HepG2 (cell line): ENCODE data around the gene TMEM45A. TPM values are rescaled to one million over a fixed set of nuclear protein-coding genes. Genes with fewer than 3 reads are reported as not detected.

ENCODE experiments used
- ATAC-seq: fragments of 200-7000 bp; cut with Tn5 transposase; 3 replicates; pipeline ENCODE4 v1.9.1; 2020; ENCODE audit warnings: mild to moderate bottlenecking, moderate library complexity
- BruUV-seq: library from RNA; stranded (reverse); fragments of 400-500 nt; replicated peaks from 2 replicates; lab custom pipeline; 2021; lab: Mats Ljungman, UMichigan
- CTCF ChIA-PET: fragments of 300-600 bp; formaldehyde crosslinking; extraction: SDS; loops from one replicate; lab custom pipeline; 2021; ENCODE audit warnings: low total read pairs, inconsistent platforms, low intra/inter-chr PET ratio; lab: Yijun Ruan, JAX
- POLR2A ChIA-PET: fragments of 350-600 bp; sonication (Branson Sonifier 250); formaldehyde crosslinking; loops from one replicate; lab custom pipeline; 2020; ENCODE audit warnings: antibody characterized with exemption, inconsistent platforms; lab: Yijun Ruan, JAX
- DNase-seq: peaks from one replicate; pipeline ENCODE4 v3.0.0-alpha.2; 2015; ENCODE audit warnings: low spot score
- FAIRE-seq: peaks from 3 replicates; lab custom pipeline; 2011; peaks lifted over from hg19 to GRCh38; lab: Jason Lieb, UNC
- H2AFZ ChIP-seq: one replicate; pipeline ENCODE4 v1.6.1; 2011; ENCODE audit warnings: low read length, inconsistent platforms
- H3K27ac ChIP-seq: fragments of 300-600 bp; 3 replicates; pipeline ENCODE4 v1.8.0; 2011; ENCODE audit warnings: mixed run types, mild to moderate bottlenecking, mixed read lengths, low read length, inconsistent platforms; ENCODE audit not compliant: insufficient read depth; ENCODE audit errors: extremely low read length
- H3K27me3 ChIP-seq, 2 experiments: fragments of 200-600 bp in 1 of 2; 2 replicates in 1 of 2; 3 replicates in 1 of 2; pipeline versions ENCODE4 v1.6.0 to v1.8.0; 2011; ENCODE audit warnings: low read length in 2 of 2, mild to moderate bottlenecking in 2 of 2, moderate library complexity in 2 of 2, inconsistent platforms in 1 of 2; ENCODE audit not compliant: insufficient read depth in 2 of 2, control insufficient read depth in 1 of 2
- H3K36me3 ChIP-seq, 2 experiments: fragments of 200-600 bp in 1 of 2; replicated peaks in 1 of 2; 2 replicates in 1 of 2; 3 replicates in 1 of 2; pipeline versions ENCODE4 v1.5.1 to v1.8.0; 2011; ENCODE audit warnings: low read length in 2 of 2, inconsistent platforms in 1 of 2; ENCODE audit not compliant: insufficient read depth in 2 of 2, control insufficient read depth in 1 of 2
- H3K4me1 ChIP-seq: 2 replicates; pipeline ENCODE4 v1.5.1; 2012; ENCODE audit warnings: low read length, inconsistent platforms; ENCODE audit not compliant: insufficient read depth
- H3K4me2 ChIP-seq: 2 replicates; pipeline ENCODE4 v1.6.0; 2011; ENCODE audit warnings: low read depth, low read length, inconsistent platforms
- H3K4me3 ChIP-seq, 3 experiments: fragments of 200-600 bp in 1 of 3; sonication (generic), shearing (Covaris generic) in 1 of 3; replicated peaks in 1 of 3; 2 replicates each; pipeline ENCODE4 v1.5.1; 2011 to 2016; ENCODE audit warnings: low read length in 3 of 3, inconsistent platforms in 2 of 3, low read depth in 2 of 3, mild to moderate bottlenecking in 2 of 3, control low read depth in 1 of 3, mixed read lengths in 1 of 3; ENCODE audit not compliant: insufficient read depth in 1 of 3
- H3K79me2 ChIP-seq: one replicate; pipeline ENCODE4 v1.6.1; 2011; ENCODE audit warnings: low read length, inconsistent platforms; ENCODE audit not compliant: insufficient read depth
- H3K9ac ChIP-seq: 2 replicates; pipeline ENCODE4 v1.6.0; 2011; ENCODE audit warnings: mild to moderate bottlenecking, low read depth, low read length, inconsistent platforms; ENCODE audit not compliant: insufficient read depth
- H3K9me3 ChIP-seq: 2 replicates; pipeline ENCODE4 v1.5.1; 2012; ENCODE audit warnings: mild to moderate bottlenecking, low read length
- H4K20me1 ChIP-seq: 2 replicates; pipeline ENCODE4 v1.6.0; 2011; ENCODE audit warnings: inconsistent platforms, mild to moderate bottlenecking, low read length, moderate library complexity; ENCODE audit not compliant: insufficient read depth
- ADNP ChIP-seq: sonication (generic); formaldehyde crosslinking; IDR thresholded peaks from 2 replicates; pipeline ENCODE4 v1.4.0; 2020; ENCODE audit warnings: missing genetic modification reagents
- AGO1 ChIP-seq: fragments of 200-400 bp; formaldehyde crosslinking; IDR thresholded peaks from 2 replicates; pipeline ENCODE4 v1.6.1; 2017; ENCODE audit warnings: mild to moderate bottlenecking, low read depth, low read length, moderate library complexity; ENCODE audit not compliant: poor library complexity, severe bottlenecking
- DNMT1 ChIP-seq: sonication (generic); formaldehyde crosslinking; IDR thresholded peaks from 2 replicates; pipeline ENCODE4 v1.5.1; 2020; ENCODE audit warnings: mild to moderate bottlenecking, missing genetic modification reagents
- GZF1 ChIP-seq: sonication (generic); formaldehyde crosslinking; IDR thresholded peaks from 2 replicates; pipeline ENCODE4 v1.5.1; 2020; ENCODE audit warnings: mild to moderate bottlenecking, missing genetic modification reagents
- HMG20B ChIP-seq: conservative IDR thresholded peaks from 2 replicates; pipeline ENCODE4 v1.6.1; 2016; ENCODE audit warnings: missing genetic modification reagents, missing compliant biosample characterization
- MYNN ChIP-seq: sonication (generic); formaldehyde crosslinking; IDR thresholded peaks from 2 replicates; pipeline ENCODE4 v1.4.0; 2020; ENCODE audit warnings: mild to moderate bottlenecking, low read depth, missing genetic modification reagents
- NFYC ChIP-seq: IDR thresholded peaks from 2 replicates; pipeline ENCODE4 v1.6.1; 2016; ENCODE audit warnings: missing genetic modification reagents, missing compliant biosample characterization
- TAF1 ChIP-seq: sonication (generic); formaldehyde crosslinking; IDR thresholded peaks from 2 replicates; pipeline ENCODE4 v1.4.0; 2020; ENCODE audit warnings: missing genetic modification reagents
- TEAD3 ChIP-seq: optimal IDR thresholded peaks from 2 replicates; pipeline ENCODE3; 2016; ENCODE audit warnings: borderline replicate concordance
- THYN1 ChIP-seq: sonication (generic); formaldehyde crosslinking; IDR thresholded peaks from 2 replicates; pipeline ENCODE4 v1.8.1; 2023; ENCODE audit warnings: low read depth, mild to moderate bottlenecking, moderate library complexity, missing genetic modification reagents, borderline replicate concordance
- TRAFD1 ChIP-seq: sonication (generic); formaldehyde crosslinking; IDR thresholded peaks from 2 replicates; pipeline ENCODE4 v1.5.1; 2020; ENCODE audit warnings: missing genetic modification reagents, mild to moderate bottlenecking, borderline replicate concordance
- YEATS2 ChIP-seq: sonication (generic); formaldehyde crosslinking; IDR thresholded peaks from 2 replicates; pipeline ENCODE4 v1.4.0; 2020; ENCODE audit warnings: missing genetic modification reagents, borderline replicate concordance
- ZBTB4 ChIP-seq: sonication (generic); formaldehyde crosslinking; IDR thresholded peaks from 2 replicates; pipeline ENCODE4 v1.4.0; 2020; ENCODE audit warnings: missing genetic modification reagents, mild to moderate bottlenecking, borderline replicate concordance
- ZIK1 ChIP-seq: sonication (generic); formaldehyde crosslinking; IDR thresholded peaks from 2 replicates; pipeline ENCODE4 v1.5.0; 2020; ENCODE audit warnings: mild to moderate bottlenecking, low read depth, missing genetic modification reagents, borderline replicate concordance
- ZNF343 ChIP-seq: sonication (generic); formaldehyde crosslinking; IDR thresholded peaks from 2 replicates; pipeline ENCODE4 v1.4.0; 2020; ENCODE audit warnings: mild to moderate bottlenecking, missing genetic modification reagents
- ZNF720 ChIP-seq: sonication (generic); formaldehyde crosslinking; IDR thresholded peaks from 2 replicates; pipeline ENCODE4 v1.4.0; 2020; ENCODE audit warnings: missing genetic modification reagents
- ZNF878 ChIP-seq: sonication (generic); formaldehyde crosslinking; IDR thresholded peaks from 2 replicates; pipeline ENCODE4 v1.8.1; 2023; ENCODE audit warnings: mild to moderate bottlenecking, missing genetic modification reagents, moderate library complexity
- WGBS: methylation state at CpG from one replicate; pipeline ENCODE4 v1.1.6; 2017; ENCODE audit warnings: low lambda C conversion rate; 5-methylcytosine and 5-hydroxymethylcytosine counted together
- in situ Hi-C: cut with HindIII; loops from 2 replicates; pipeline ENCODE4 v1.10.0; 2017; ENCODE audit warnings: low pct_unique_long_range_greater_than_20kb; ENCODE audit not compliant: extremely low pct_ligation_motif_present
- intact Hi-C: fragments of 100-400 bp; cut with micrococcal nuclease; formaldehyde crosslinking; loops from one replicate; pipeline ENCODE4 v1.10.0; 2022; ENCODE audit not compliant: unreplicated experiment
- polyA plus RNA-seq, 8 experiments: library from polyadenylated mRNA; depleted of rRNA in 3 of 8; stranded (reverse) in 7 of 8; unstranded in 1 of 8; fragments of >200 nt; fragmentation: Illumina TruSeq in 4 of 8; extraction: Trizol in 4 of 8; gene quantifications; 2 replicates each; pipeline versions ENCODE4 v1.2.1 to v1.2.3, GENCODE V29; 2011 to 2016; ENCODE audit warnings: low read depth in 4 of 8, missing spikeins in 1 of 8, mixed read lengths in 1 of 8; ENCODE audit not compliant: insufficient read depth in 1 of 8
- total RNA-seq, 5 experiments: library from RNA; depleted of rRNA; stranded (reverse); fragments of >200 nt; fragmentation: Illumina TruSeq; extraction: Trizol; gene quantifications; 2 replicates each; pipeline ENCODE4 v1.2.3, GENCODE V29; 2016; ENCODE audit warnings: low read depth in 1 of 5

Gene TMEM45A
- total and polyA plus RNA-seq, 2 of the 13 experiments (the other 11 are each of a cell fraction or from before 2014, with no cell fraction given) = 14.8 to 38.5 TPM

- CTCF ChIA-PET = no interaction called here
Observed at GRCh38 chr3:100563652-100564211, 71.3 kb downstream of the TMEM45A start.

More at GRCh38 chr3:100563652-100564211, 71.3 kb downstream of the TMEM45A start:
- Histone ChIP-seq H3K4me1 (no peaks in the 10 kb centered on the region), H3K4me3 (no peak overlapping the region), H3K36me3 (no peaks in the 10 kb centered on the region), H3K27me3 (no peaks in the 10 kb centered on the region), H4K20me1 (no peaks in the 10 kb centered on the region)
- intact Hi-C loops = loop anchor here (1.0 kb wide), 1 partner anchor 16 kb away; no protein-coding TSS in a partner anchor
- no peak for DNase-seq
- no peak for TF ChIP-seq TRAFD1 (CRISPR knock-in tag)
- no peak for TF ChIP-seq ADNP
- TF ChIP-seq ZNF878 = no peak
- TF ChIP-seq DNMT1 (CRISPR knock-in tag) = no peak
- TF ChIP-seq ZNF720 = no peak
- no peak for TF ChIP-seq YEATS2 (CRISPR knock-in tag)
- TF ChIP-seq ZNF343 (CRISPR knock-in tag) = no peak
- TF ChIP-seq GZF1 = no peak
- no peak for TF ChIP-seq MYNN
- TF ChIP-seq HMG20B (CRISPR knock-in tag) = no peak
- no peak for TF ChIP-seq NFYC
- no peak for TF ChIP-seq THYN1 (CRISPR knock-in tag)
- TF ChIP-seq TAF1 (CRISPR knock-in tag) = no peak
- no peak for TF ChIP-seq ZIK1 (CRISPR knock-in tag)
- TF ChIP-seq ZBTB4 (CRISPR knock-in tag) = no peak
- TF ChIP-seq AGO1 = no peak
- TF ChIP-seq TEAD3 (CRISPR knock-in tag) = no peak
- TF ChIP-seq, all 625 proteins: peak for 0
- Histone ChIP-seq H2AFZ (no peak overlapping the region), H3K27ac (no peak overlapping the region), H3K4me2 (no peak overlapping the region), H3K9me3 (no peaks in the 10 kb centered on the region), H3K79me2 (no peaks in the 10 kb centered on the region), H3K9ac (no peak overlapping the region)
- WGBS = 86% methylated on average over 2 of the region's 2 CpGs
- FAIRE-seq (no peak), ATAC-seq (no peak)
- POLR2A ChIA-PET = no interaction called here
- no TSS peak for BruUV-seq
- in situ Hi-C loops = no loop called here
